ENCODE measurements around the gene NRG4. TPM values are rescaled to one million over a fixed set of nuclear protein-coding genes. Genes with fewer than 3 reads are reported as not detected.

NRG4 gene
- total and polyA plus RNA-seq, 9 of the 15 experiments (the other 6 are each of a cell fraction or from before 2014, with no cell fraction given) = 0.33 to 2.5 (median 0.76) TPM

DNA sequence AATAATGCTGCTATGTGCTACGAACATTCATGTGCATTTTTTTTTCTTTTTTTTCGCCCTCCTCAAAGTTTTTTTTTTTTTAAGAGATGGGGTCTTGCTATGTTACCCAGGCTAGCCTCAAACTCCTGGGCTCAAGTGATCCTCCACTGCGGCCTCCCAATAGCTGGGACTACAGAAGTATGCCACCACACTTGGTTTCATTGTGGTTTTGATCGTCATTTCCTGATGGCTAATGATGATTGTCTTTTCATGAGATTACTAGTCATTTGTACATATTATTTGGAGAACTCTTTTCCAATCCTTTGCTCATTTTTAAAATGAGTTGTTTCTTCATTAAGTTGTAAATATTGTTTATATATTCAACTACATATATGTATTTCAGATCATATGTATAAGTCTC, 59.7 kb downstream of the NRG4 start:
- Histone ChIP-seq H3K9ac (ENCODE audit: insufficient read depth in 1 of 2, low read depth in 2 of 2, low read length in 2 of 2) (no peak overlapping the region), H4K20me1 (replicated peaks; ENCODE audit: control insufficient read depth, insufficient read depth, low read length) (no peaks in the 10 kb centered on the region), H2AFZ (ENCODE audit: low read depth, low read length) (no peak overlapping the region), H3K4me2 (ENCODE audit: insufficient read depth, low read length) (no peak overlapping the region), H3K4me1 (replicated peaks in 1 of 2; ENCODE audit: control insufficient read depth in 2 of 2, insufficient read depth in 2 of 2, low read length in 2 of 2) (no peaks in the 10 kb centered on the region), H3K27me3 (ENCODE audit: control insufficient read depth in 2 of 2, insufficient read depth in 2 of 2, low read length in 2 of 2) (0 out of 5 replicates have a peak, but pooled peaks cover 0 to 3% of the 10 kb centered on the region in 2 experiments), H3K79me2 (ENCODE audit: control insufficient read depth, insufficient read depth, low read length) (no peaks in the 10 kb centered on the region), H3K9me3 (replicated peaks; ENCODE audit: control insufficient read depth, insufficient read depth, low read depth, low read length) (no peaks in the 10 kb centered on the region), H3K4me3 (no peak overlapping the region), H3K9me1 (ENCODE audit: control insufficient read depth, insufficient read depth, low read length) (no peaks in the 10 kb centered on the region), H3K36me3 (ENCODE audit: control insufficient read depth, insufficient read depth, low read length) (no peaks in the 10 kb centered on the region), H3K27ac (ENCODE audit: extremely low read depth, low read depth, low read length) (no peak overlapping the region)
- intact Hi-C loops (cut with micrococcal nuclease) (loop anchor here (10.0 kb wide), 1 partner anchor 182 kb away; no protein-coding TSS in a partner anchor), in situ Hi-C loops (cut with MboI) (no loop called here)
- FAIRE-seq = no peak
- ChIA-PET POLR2A (interaction anchor here (0.7 kb wide), 1 partner anchor 15 kb away, joined by 3 read pairs; no protein-coding TSS in a partner anchor), CTCF (ENCODE audit: low intra/inter-chr PET ratio) (no interaction called here)
- no peak for ATAC-seq
- BruUV-seq (replicated peaks) = no TSS peak
- TF ChIP-seq, protein P1, sequence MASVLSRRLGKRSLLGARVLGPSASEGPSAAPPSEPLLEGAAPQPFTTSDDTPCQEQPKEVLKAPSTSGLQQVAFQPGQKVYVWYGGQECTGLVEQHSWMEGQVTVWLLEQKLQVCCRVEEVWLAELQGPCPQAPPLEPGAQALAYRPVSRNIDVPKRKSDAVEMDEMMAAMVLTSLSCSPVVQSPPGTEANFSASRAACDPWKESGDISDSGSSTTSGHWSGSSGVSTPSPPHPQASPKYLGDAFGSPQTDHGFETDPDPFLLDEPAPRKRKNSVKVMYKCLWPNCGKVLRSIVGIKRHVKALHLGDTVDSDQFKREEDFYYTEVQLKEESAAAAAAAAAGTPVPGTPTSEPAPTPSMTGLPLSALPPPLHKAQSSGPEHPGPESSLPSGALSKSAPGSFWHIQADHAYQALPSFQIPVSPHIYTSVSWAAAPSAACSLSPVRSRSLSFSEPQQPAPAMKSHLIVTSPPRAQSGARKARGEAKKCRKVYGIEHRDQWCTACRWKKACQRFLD (CRISPR knock-in tag; IDR thresholded peaks at IDR 0.05) = no peak
- TF ChIP-seq GATA2 (CRISPR knock-in tag; IDR thresholded peaks at IDR 0.05) (no peak), HIVEP1 (CRISPR knock-in tag; IDR thresholded peaks at IDR 0.05) (no peak), NFRKB (IDR thresholded peaks at IDR 0.05; ENCODE audit: low read depth) (no peak)
- TF ChIP-seq, protein P2, sequence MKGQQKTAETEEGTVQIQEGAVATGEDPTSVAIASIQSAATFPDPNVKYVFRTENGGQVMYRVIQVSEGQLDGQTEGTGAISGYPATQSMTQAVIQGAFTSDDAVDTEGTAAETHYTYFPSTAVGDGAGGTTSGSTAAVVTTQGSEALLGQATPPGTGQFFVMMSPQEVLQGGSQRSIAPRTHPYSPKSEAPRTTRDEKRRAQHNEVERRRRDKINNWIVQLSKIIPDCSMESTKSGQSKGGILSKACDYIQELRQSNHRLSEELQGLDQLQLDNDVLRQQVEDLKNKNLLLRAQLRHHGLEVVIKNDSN (CRISPR knock-in tag; IDR thresholded peaks at IDR 0.05) = no peak
- 12% methylated on average over 4 of the region's 4 CpGs for WGBS (ENCODE audit: insufficient coverage, low coverage, missing lambda C conversion rate)
- no peak for DNase-seq (ENCODE audit: extremely low read depth in 1 of 4, low spot score in 3 of 4)
